Activated naive CD8-positive, alpha-beta T cell treated with anti-CD3 and anti-CD28 coated beads, Interleukin-2, amount 10 ng/mL, durations not matched to agents 7 days and 5 days (primary cell): ENCODE measurements around the gene HNRNPU. TPM values are rescaled to one million over a fixed set of nuclear protein-coding genes. Genes with fewer than 3 reads are reported as not detected.
A peak's percentile ranks its signal among the peaks of the same experiment; 100 is the strongest.
"Not testable (repeated sequence)": the region's sequence is repeated elsewhere in the genome, so short reads cannot be mapped to it uniquely, and the experiment has no call there.

Experiments
- ATAC-seq: fragments of 150-1000 bp; cut with Tn5 transposase; one replicate; pipeline ENCODE4 v1.10.0; 2021; ENCODE audit warnings: low read depth, moderate library complexity
- POLR2A ChIA-PET: fragments of 350-600 bp; sonication (Branson Sonifier 250); formaldehyde crosslinking; loops from one replicate; lab custom pipeline; 2021; ENCODE audit warnings: antibody characterized with exemption; lab: Charles Lee
- DNase-seq: peaks from one replicate; pipeline ENCODE4 v3.0.0; 2021
- H3K27ac Mint-ChIP-seq: one replicate; pipeline ENCODE4 v1.8.0; 2022; ENCODE audit warnings: mild to moderate bottlenecking, mixed read lengths
- H3K27me3 Mint-ChIP-seq: one replicate; pipeline ENCODE4 v1.8.0; 2022; ENCODE audit warnings: mild to moderate bottlenecking, moderate library complexity, mixed read lengths
- H3K36me3 Mint-ChIP-seq: one replicate; pipeline ENCODE4 v1.8.0; 2021; ENCODE audit warnings: mild to moderate bottlenecking, mixed read lengths
- H3K4me1 Mint-ChIP-seq: one replicate; pipeline ENCODE4 v1.8.0; 2021; ENCODE audit warnings: mixed read lengths
- H3K4me3 Mint-ChIP-seq: one replicate; pipeline ENCODE4 v1.8.0; 2022; ENCODE audit warnings: mild to moderate bottlenecking, moderate library complexity, mixed read lengths
- H3K9me3 Mint-ChIP-seq: one replicate; pipeline ENCODE4 v1.8.0; 2021; ENCODE audit warnings: mixed read lengths
- total RNA-seq, 2 experiments: library from RNA; stranded (reverse); gene quantifications; one replicate each; pipeline ENCODE4 v1.2.3, GENCODE V29; 2021

The HNRNPU gene
- total RNA-seq, 2 experiments from 2014 or later: 388 to 398 TPM

- not testable (repeated sequence) for H3K27ac Mint-ChIP-seq, H3K27me3 Mint-ChIP-seq, DNase-seq, H3K9me3 Mint-ChIP-seq, ATAC-seq, H3K36me3 Mint-ChIP-seq
- H3K4me1 Mint-ChIP-seq: peaks cover 18% of the 10 kb centered on the region
- POLR2A ChIA-PET: interaction anchor here (1.6 to 16.7 kb wide), 4 partner anchors 14 to 140 kb away, joined by 3 to 391 read pairs (median 24); partner anchors contain the start of gene HNRNPU
- H3K4me3 Mint-ChIP-seq: peak overlapping the region; percentile 89
Measured at GRCh38 chr1:244833260-244833659, 31.1 kb downstream of the HNRNPU start.

GRCh38 chr1:244830639-244831038, 33.7 kb downstream of the HNRNPU start:
- POLR2A ChIA-PET: interaction anchor here (1.9 kb wide), 1 partner anchor 139 kb away, joined by 4 read pairs; a partner anchor contains a TSS
- Mint-ChIP-seq H3K4me1 (peaks cover 4% of the 10 kb centered on the region), H3K36me3 (no peaks in the 10 kb centered on the region), H3K4me3 (no peak overlapping the region), H3K27me3 (no peaks in the 10 kb centered on the region), H3K9me3 (no peaks in the 10 kb centered on the region), H3K27ac (no peak overlapping the region)
- no peak for DNase-seq
- ATAC-seq: no peak

- H3K4me1 Mint-ChIP-seq: no peaks in the 10 kb centered on the region
- no peak for DNase-seq
- POLR2A ChIA-PET: interaction anchor here (1.2 kb wide), 1 partner anchor 143 kb away, joined by 3 read pairs; a partner anchor contains a TSS
Measured at GRCh38 chr1:244826712-244827111, 37.6 kb downstream of the HNRNPU start.

GRCh38 chr1:244822878-244823277, 41.5 kb downstream of the HNRNPU start:
- POLR2A ChIA-PET: interaction anchor here (0.7 kb wide), 1 partner anchor 94 kb away, joined by 5 read pairs; no protein-coding TSS in a partner anchor
- peaks cover 13% of the 10 kb centered on the region for H3K27me3 Mint-ChIP-seq

More at GRCh38 chr1:244826712-244827111, 37.6 kb downstream of the HNRNPU start:
- no peak overlapping the region for H3K27ac Mint-ChIP-seq
- ATAC-seq: no peak
- no peak overlapping the region for H3K4me3 Mint-ChIP-seq
- no peaks in the 10 kb centered on the region for H3K36me3 Mint-ChIP-seq
- peaks cover 11% of the 10 kb centered on the region for H3K27me3 Mint-ChIP-seq
- H3K9me3 Mint-ChIP-seq: no peaks in the 10 kb centered on the region

GRCh38 chr1:244821134-244821533, 43.2 kb downstream of the HNRNPU start:
- no peak overlapping the region for H3K27ac Mint-ChIP-seq
- peaks cover 14% of the 10 kb centered on the region for H3K27me3 Mint-ChIP-seq
- no peak overlapping the region for H3K4me3 Mint-ChIP-seq
- H3K36me3 Mint-ChIP-seq: no peaks in the 10 kb centered on the region
- H3K4me1 Mint-ChIP-seq: no peaks in the 10 kb centered on the region
- ATAC-seq (no peak), DNase-seq (no peak)
- H3K9me3 Mint-ChIP-seq: no peaks in the 10 kb centered on the region
- POLR2A ChIA-PET: no interaction called here

More at GRCh38 chr1:244822878-244823277, 41.5 kb downstream of the HNRNPU start:
- H3K4me1 Mint-ChIP-seq: no peaks in the 10 kb centered on the region
- DNase-seq (no peak), ATAC-seq (no peak)
- no peak overlapping the region for H3K4me3 Mint-ChIP-seq
- no peaks in the 10 kb centered on the region for H3K9me3 Mint-ChIP-seq
- no peaks in the 10 kb centered on the region for H3K36me3 Mint-ChIP-seq
- no peak overlapping the region for H3K27ac Mint-ChIP-seq

GRCh38 chr1:244820131-244820530, 44.2 kb downstream of the HNRNPU start:
- no peak overlapping the region for H3K27ac Mint-ChIP-seq
- H3K27me3 Mint-ChIP-seq: peaks cover 20% of the 10 kb centered on the region
- H3K9me3 Mint-ChIP-seq: no peaks in the 10 kb centered on the region
- H3K4me1 Mint-ChIP-seq: peaks cover 6% of the 10 kb centered on the region
- H3K4me3 Mint-ChIP-seq: no peak overlapping the region
- no peak for DNase-seq
- H3K36me3 Mint-ChIP-seq: no peaks in the 10 kb centered on the region
- POLR2A ChIA-PET: no interaction called here
- ATAC-seq: no peak

- DNase-seq: no peak
- Mint-ChIP-seq H3K4me3 (no peak overlapping the region), H3K27ac (no peak overlapping the region), H3K4me1 (peaks cover 6% of the 10 kb centered on the region), H3K27me3 (peaks cover 10% of the 10 kb centered on the region), H3K36me3 (no peaks in the 10 kb centered on the region), H3K9me3 (no peaks in the 10 kb centered on the region)
- POLR2A ChIA-PET: no interaction called here
- ATAC-seq: no peak
Measured at GRCh38 chr1:244817415-244817894, 46.9 kb downstream of the HNRNPU start.

GRCh38 chr1:244815600-244816099, 48.7 kb downstream of the HNRNPU start:
- DNase-seq (no peak), ATAC-seq (no peak)
- no peak overlapping the region for H3K27ac Mint-ChIP-seq
- H3K36me3 Mint-ChIP-seq: no peaks in the 10 kb centered on the region
- peaks cover 6% of the 10 kb centered on the region for H3K4me1 Mint-ChIP-seq
- peaks cover 9% of the 10 kb centered on the region for H3K27me3 Mint-ChIP-seq
- H3K4me3 Mint-ChIP-seq: peak overlapping the region; percentile 25
- H3K9me3 Mint-ChIP-seq: no peaks in the 10 kb centered on the region
- POLR2A ChIA-PET: no interaction called here

GRCh38 chr1:244813327-244813726, 51.0 kb downstream of the HNRNPU start:
- Mint-ChIP-seq H3K36me3 (no peaks in the 10 kb centered on the region), H3K4me3 (no peak overlapping the region), H3K27me3 (peaks cover 8% of the 10 kb centered on the region), H3K9me3 (no peaks in the 10 kb centered on the region), H3K27ac (no peak overlapping the region), H3K4me1 (peaks cover 6% of the 10 kb centered on the region)
- POLR2A ChIA-PET: no interaction called here
- DNase-seq (no peak), ATAC-seq (no peak)

- POLR2A ChIA-PET: no interaction called here
Measured at GRCh38 chr1:244810221-244810620, 54.1 kb downstream of the HNRNPU start.

GRCh38 chr1:244807138-244807537, 57.2 kb downstream of the HNRNPU start:
- no peak for DNase-seq
- ATAC-seq: no peak
- Mint-ChIP-seq H3K9me3 (no peaks in the 10 kb centered on the region), H3K27ac (no peak overlapping the region), H3K36me3 (no peaks in the 10 kb centered on the region), H3K27me3 (peaks cover 3% of the 10 kb centered on the region), H3K4me3 (no peak overlapping the region), H3K4me1 (no peaks in the 10 kb centered on the region)
- POLR2A ChIA-PET: no interaction called here

More at GRCh38 chr1:244810221-244810620, 54.1 kb downstream of the HNRNPU start:
- Mint-ChIP-seq H3K27ac (no peak overlapping the region), H3K4me3 (no peak overlapping the region), H3K9me3 (no peaks in the 10 kb centered on the region), H3K36me3 (no peaks in the 10 kb centered on the region), H3K27me3 (peaks cover 3% of the 10 kb centered on the region), H3K4me1 (no peaks in the 10 kb centered on the region)
- ATAC-seq (no peak), DNase-seq (no peak)

GRCh38 chr1:244804841-244805240, 59.5 kb downstream of the HNRNPU start:
- no peaks in the 10 kb centered on the region for H3K9me3 Mint-ChIP-seq
- H3K27ac Mint-ChIP-seq: no peak overlapping the region
- peaks cover 3% of the 10 kb centered on the region for H3K27me3 Mint-ChIP-seq
- no peak for DNase-seq
- POLR2A ChIA-PET: no interaction called here
- ATAC-seq: no peak
- no peak overlapping the region for H3K4me3 Mint-ChIP-seq
- H3K36me3 Mint-ChIP-seq: no peaks in the 10 kb centered on the region
- peaks cover 2% of the 10 kb centered on the region for H3K4me1 Mint-ChIP-seq

- H3K4me3 Mint-ChIP-seq: no peak overlapping the region
- ATAC-seq (no peak), DNase-seq (no peak)
- POLR2A ChIA-PET: no interaction called here
- H3K27me3 Mint-ChIP-seq: peaks cover 4% of the 10 kb centered on the region
- no peaks in the 10 kb centered on the region for H3K9me3 Mint-ChIP-seq
- H3K27ac Mint-ChIP-seq: no peak overlapping the region
- H3K36me3 Mint-ChIP-seq: no peaks in the 10 kb centered on the region
- peaks cover 2% of the 10 kb centered on the region for H3K4me1 Mint-ChIP-seq
Measured at GRCh38 chr1:244802556-244803239, 61.6 kb downstream of the HNRNPU start.

- no peaks in the 10 kb centered on the region for H3K36me3 Mint-ChIP-seq
- no peak overlapping the region for H3K27ac Mint-ChIP-seq
- H3K4me1 Mint-ChIP-seq: peaks cover 2% of the 10 kb centered on the region
- DNase-seq (no peak), ATAC-seq (no peak)
- H3K9me3 Mint-ChIP-seq: no peaks in the 10 kb centered on the region
- peaks cover 4% of the 10 kb centered on the region for H3K27me3 Mint-ChIP-seq
- POLR2A ChIA-PET: no interaction called here
- no peak overlapping the region for H3K4me3 Mint-ChIP-seq
Measured at GRCh38 chr1:244802041-244802440, 62.3 kb downstream of the HNRNPU start.
